NCI-H82 treated with DMSO at 0.1 percent for 48 hours (cell line): ENCODE measurements around the gene RYR2.
"Not testable (repeated sequence)": the region's sequence is repeated elsewhere in the genome, so short reads cannot be mapped to it uniquely, and the experiment has no call there.

Experiments
- DNase-seq: peaks from one replicate; lab custom pipeline; 2025; ENCODE audit not compliant: unreplicated experiment; lab: John Stamatoyannopoulos, UW

The RYR2 gene

DNA sequence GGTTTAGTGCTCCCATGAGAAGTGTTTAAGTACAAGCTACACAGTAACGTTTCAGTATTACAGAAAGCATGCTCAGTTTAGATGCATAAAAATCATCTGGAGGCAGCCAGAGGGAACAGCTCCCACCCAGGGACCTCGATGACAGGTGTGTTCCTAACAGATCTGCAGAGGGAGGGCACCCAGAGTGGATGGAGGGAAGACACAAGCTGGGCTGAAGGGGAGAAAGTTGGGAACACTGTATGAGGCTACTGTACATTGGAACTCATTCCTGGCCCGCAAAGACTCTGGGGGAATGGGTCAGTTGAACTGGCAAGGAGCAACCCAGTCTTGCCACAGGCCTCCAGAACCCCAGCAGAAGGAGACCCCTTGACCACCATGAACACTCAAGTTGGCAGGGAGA lies 796.3 kb downstream of the RYR2 start:
- no peak for DNase-seq

GRCh38 chr1:237838904-237839534 lies 797.0 kb downstream of the RYR2 start:
- DNase-seq, result no peak

- DNase-seq, result no peak
Measured at GRCh38 chr1:237841485-237841884, 799.5 kb downstream of the RYR2 start.

GRCh38 chr1:237843516-237843915 lies 801.5 kb downstream of the RYR2 start:
- DNase-seq, result not testable (repeated sequence)

- peak; percentile 31 for DNase-seq
Measured at GRCh38 chr1:237851210-237851845, 809.3 kb downstream of the RYR2 start.

- no peak for DNase-seq
Measured at GRCh38 chr1:237852342-237852741, 810.4 kb downstream of the RYR2 start.

DNA sequence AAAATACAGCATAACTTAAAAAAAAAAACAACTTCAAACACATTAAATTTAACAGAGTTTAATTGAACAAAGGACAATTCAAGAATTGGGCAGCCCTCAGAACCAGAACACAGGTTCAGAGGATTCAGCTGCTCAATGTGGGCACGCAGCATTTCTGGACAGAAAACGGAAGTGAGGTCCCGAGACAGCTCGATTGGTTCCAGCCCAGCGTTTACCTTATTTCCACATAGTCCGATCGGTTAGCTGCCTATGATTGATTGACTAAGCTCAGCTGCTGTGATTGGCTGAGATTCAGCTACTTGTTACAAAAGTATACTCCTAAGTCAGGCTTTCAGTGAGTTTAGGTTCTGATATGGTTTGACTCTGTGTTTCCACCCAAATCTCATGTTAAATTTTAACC lies 815.5 kb downstream of the RYR2 start:
- no peak for DNase-seq

DNA sequence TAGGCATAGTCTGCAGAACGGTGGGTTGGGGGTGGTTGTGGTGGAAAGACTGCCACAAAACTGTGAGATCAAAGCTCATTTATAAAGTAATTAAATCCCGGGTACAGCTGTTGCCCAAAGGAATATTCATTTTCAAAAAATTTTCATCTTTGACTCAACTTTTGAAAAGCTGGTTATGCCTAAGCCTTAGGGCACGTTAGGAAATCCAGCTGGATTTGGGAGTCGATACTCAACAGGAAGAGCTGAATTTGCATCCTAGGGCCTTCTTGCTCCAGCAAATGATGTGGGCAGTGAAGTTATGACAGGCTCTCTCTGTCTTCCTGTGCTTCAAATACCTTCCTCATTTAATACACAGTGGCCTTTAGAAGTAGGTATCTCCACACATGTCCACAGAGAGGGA lies 817.0 kb downstream of the RYR2 start:
- no peak for DNase-seq

DNA sequence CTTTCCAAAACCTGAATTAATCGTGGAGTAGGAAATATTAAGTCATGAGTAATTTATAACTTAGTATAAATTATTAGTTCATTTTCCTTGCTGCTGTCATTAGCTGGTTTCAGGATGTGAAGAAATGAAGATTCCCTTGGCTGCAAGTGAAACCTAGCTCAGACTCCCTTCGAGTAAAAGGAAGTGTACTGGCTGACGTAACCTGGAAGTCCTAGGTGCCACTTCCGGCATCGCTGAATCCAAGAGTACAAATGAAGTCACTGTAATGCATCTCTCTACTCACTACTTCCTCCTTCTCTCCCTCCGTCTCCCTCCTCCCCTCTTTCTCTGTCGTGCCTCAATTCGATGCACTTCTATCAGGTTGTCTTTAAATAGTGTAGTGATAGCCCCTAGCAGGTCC lies 820.0 kb downstream of the RYR2 start:
- DNase-seq, result no peak

- no peak for DNase-seq
Measured at GRCh38 chr1:237863234-237863633, 821.2 kb downstream of the RYR2 start.

- DNase-seq, result peak; percentile 4
Measured at GRCh38 chr1:237864338-237865244, 822.6 kb downstream of the RYR2 start.

DNA sequence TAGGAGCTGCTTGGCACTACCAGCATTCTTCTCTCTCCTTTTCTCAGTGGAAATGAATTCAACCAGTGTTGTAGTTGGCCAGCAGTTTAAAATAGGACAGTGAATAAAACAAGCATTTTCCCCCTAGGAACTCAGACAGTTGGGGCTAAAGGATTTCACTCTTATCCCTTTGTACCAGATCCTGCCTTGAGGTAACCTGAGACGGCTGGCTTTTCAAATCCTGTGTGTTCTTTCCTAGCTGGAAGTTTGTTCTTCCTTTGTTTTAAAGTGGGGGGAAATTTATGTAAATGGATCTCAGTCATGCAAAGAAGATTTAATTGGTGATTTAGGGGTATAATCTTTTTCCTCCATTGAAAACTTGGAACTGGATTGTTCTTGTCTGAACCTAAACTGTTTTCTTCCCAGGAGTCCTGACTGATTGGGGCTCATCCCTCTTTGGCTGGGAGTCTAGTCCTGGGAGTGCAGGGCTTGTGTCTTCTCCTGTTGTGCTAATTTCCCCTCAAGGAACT lies 825.5 kb downstream of the RYR2 start:
- DNase-seq, result no peak

- no peak for DNase-seq
Measured at GRCh38 chr1:237868817-237869600, 827.0 kb downstream of the RYR2 start.

DNA sequence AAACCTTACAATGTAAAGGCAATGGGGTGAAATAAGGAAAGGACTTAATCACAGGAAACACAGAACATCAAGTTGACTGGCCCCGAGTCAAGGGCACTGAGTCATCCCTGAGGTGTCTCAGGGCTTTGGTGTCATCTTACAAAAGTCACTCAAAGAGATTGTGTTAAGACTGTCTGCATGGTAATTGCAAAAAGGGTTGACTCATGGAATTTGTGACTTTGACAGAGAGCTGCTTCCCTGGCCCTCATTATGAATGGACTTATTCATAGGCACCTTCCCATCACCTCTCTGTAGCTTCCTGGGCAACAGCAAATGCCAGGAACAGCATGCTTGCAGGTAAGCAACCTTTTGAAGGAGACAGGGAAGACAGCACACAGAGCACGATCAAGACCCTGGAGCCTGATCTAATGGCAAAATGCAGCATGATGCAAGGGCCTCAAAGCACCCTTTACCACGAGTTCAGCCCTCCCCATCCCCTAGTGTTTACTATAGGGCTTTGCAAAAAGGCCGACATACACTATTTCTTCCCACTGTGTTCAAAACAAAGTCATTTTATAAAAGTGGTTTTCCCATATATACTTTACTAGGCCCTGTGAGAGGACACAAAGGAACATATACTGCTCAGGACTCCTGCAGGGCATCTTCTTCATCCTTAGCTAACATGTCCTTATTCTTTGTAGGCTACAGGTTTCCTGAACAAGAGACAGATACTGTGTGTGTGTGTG lies 831.7 kb downstream of the RYR2 start:
- DNase-seq, result no peak

GRCh38 chr1:237875291-237875690 lies 833.3 kb downstream of the RYR2 start:
- no peak for DNase-seq

- no peak for DNase-seq
Measured at GRCh38 chr1:237877631-237878030, 835.6 kb downstream of the RYR2 start.

DNA sequence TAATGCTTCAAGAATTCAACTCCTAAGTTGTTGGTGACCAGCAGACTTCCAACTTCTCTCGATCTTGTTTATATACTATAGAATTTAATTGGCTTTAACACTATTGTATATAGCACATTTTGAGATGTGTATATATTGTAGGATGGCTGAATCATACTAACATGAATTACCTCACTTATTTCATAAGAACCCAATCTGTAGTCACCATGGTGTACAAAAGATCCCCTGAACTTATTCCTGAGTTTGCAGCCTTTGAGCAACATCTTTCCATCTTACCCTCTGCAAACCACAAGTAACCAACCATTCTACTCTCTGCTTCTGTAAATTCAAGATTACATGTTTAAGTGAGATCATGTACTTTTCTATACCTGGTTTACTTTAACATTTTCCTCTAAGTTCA lies 836.4 kb downstream of the RYR2 start:
- DNase-seq, result no peak

- DNase-seq, result no peak
Measured at GRCh38 chr1:237879195-237879594, 837.2 kb downstream of the RYR2 start.
